ENCODE data around the gene THOC1.
A peak's percentile ranks its signal among the peaks of the same experiment; 100 is the strongest.
"Not testable (repeated sequence)": the region's sequence is repeated elsewhere in the genome, so short reads cannot be mapped to it uniquely, and the experiment has no call there.

THOC1 gene

DNA sequence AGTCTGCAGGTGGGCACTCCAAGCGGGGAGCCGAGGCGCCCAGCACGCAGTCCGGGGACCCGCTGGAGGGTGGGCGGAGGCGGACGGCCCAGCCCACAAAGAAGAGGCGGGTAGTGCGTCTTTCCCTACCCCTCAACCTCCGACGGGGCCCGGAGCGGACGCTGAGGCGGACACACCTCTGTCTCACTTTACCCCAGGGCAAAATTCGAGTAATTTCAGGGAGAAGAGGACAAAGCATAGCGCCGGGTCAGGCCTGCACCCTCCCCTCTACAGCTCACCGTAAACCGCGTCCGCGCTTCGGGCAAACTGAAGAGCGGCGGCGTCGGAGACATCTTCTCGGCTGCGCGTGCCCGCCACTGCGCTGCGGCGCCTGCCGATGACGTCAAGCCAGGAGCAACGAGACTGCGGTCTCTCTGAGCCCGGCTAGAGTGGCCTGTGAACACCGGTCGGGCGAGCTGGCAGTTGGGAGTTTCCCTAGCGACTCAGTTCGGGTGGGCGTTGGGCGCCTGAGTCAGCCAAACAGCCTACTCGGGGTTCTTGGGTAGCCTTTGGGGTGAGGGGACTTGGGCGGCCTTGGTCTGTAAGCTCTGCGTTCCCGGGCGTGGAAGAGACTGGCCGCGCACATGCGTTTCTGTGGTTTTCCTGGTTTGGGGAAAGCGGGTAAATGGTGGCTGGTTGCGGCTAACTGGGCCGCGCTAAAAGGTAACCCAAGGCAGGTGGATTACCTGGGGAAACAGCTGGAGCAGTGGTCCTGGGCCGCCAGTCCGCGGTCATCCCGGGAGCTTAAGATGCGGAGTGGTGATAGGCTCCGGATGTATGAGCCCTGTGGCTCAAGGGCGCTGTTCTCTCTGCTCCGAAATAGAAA is at the start of gene THOC1:
Gene THOC1 (minus strand): TSS at position 360 of the 865 bp plus-strand sequence. CDS start 28 bp downstream, at position 332.
- no peaks in the 10 kb centered on the region for H3K27me3 ChIP-seq (ENCODE audit: insufficient read depth, low read length)
- H2AFZ ChIP-seq (ENCODE audit: low read depth, low read length), result peak within 1 kb of the TSS; percentile 90
- H3K4me3 ChIP-seq (ENCODE audit: low read length), result peak within 1 kb of the TSS; percentile 89
- H3K4me1 ChIP-seq (ENCODE audit: insufficient read depth, low read length), result peaks cover 14% of the 10 kb centered on the region
- no peaks in the 10 kb centered on the region for H3K9me3 ChIP-seq (ENCODE audit: low read length)
- peaks cover 26% of the 10 kb centered on the region for H3K36me3 ChIP-seq (ENCODE audit: insufficient read depth, low read length)

DNA sequence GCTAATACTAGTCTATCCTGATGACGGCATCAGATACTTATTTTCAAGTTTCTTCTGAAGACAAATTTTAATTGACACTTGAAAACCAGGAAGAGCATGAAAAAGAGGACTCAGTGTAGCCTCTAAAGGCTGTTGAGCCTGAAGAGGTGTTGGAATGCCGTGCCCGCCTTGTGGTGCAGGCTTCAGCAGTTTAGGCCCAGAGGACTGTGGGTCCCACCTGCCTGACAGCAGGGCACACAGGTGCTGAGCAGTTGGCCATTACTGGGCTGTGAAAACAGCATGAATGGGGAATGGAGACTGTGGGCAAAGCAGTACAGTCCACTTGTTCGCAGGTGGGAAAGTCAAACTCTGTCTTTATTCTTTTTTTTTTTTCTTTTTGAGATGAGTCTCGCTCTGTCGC is 49.8 kb upstream of the THOC1 start:
- no peaks in the 10 kb centered on the region for H3K9me3 ChIP-seq (ENCODE audit: low read length)
- no peaks in the 10 kb centered on the region for H3K27me3 ChIP-seq (ENCODE audit: insufficient read depth, low read length)
- H2AFZ ChIP-seq (ENCODE audit: low read depth, low read length), result no peak overlapping the region
- H3K4me3 ChIP-seq (ENCODE audit: low read length), result no peak overlapping the region
- no peaks in the 10 kb centered on the region for H3K36me3 ChIP-seq (ENCODE audit: insufficient read depth, low read length)
- H3K4me1 ChIP-seq (ENCODE audit: insufficient read depth, low read length), result no peaks in the 10 kb centered on the region

DNA sequence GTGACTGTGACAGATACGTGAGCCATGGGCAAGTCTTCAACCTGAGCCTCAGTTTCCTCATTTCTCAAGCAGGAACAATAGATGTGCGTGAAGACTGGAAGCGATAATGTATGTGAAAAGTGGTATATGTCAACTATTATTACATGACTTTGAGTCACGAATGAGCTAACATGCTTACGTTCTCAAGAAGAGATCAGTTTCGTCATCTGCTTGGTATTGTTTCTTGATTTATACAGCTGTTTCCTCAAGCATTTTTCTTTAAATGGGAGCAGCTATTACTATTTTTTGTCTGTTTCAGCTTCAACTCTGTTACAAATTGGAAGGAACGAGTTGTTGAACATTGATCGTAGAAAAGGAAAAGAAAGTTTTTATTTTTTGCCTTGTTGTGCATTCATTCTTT is 48.5 kb upstream of the THOC1 start:
- H3K36me3 ChIP-seq (ENCODE audit: insufficient read depth, low read length), result no peaks in the 10 kb centered on the region
- H3K4me1 ChIP-seq (ENCODE audit: insufficient read depth, low read length), result no peaks in the 10 kb centered on the region
- H3K9me3 ChIP-seq (ENCODE audit: low read length), result no peaks in the 10 kb centered on the region
- no peaks in the 10 kb centered on the region for H3K27me3 ChIP-seq (ENCODE audit: insufficient read depth, low read length)
- H2AFZ ChIP-seq (ENCODE audit: low read depth, low read length), result no peak overlapping the region
- H3K4me3 ChIP-seq (ENCODE audit: low read length), result no peak overlapping the region

GRCh38 chr18:313931-314330 is 46.1 kb upstream of the THOC1 start:
- H3K9me3 ChIP-seq (ENCODE audit: low read length), result no peaks in the 10 kb centered on the region
- no peaks in the 10 kb centered on the region for H3K27me3 ChIP-seq (ENCODE audit: insufficient read depth, low read length)
- H3K36me3 ChIP-seq (ENCODE audit: insufficient read depth, low read length), result no peaks in the 10 kb centered on the region
- H3K4me3 ChIP-seq (ENCODE audit: low read length), result no peak overlapping the region
- H3K4me1 ChIP-seq (ENCODE audit: insufficient read depth, low read length), result no peaks in the 10 kb centered on the region
- no peak overlapping the region for H2AFZ ChIP-seq (ENCODE audit: low read depth, low read length)

- Histone ChIP-seq H3K4me3 (ENCODE audit: low read length) (no peak overlapping the region), H3K4me1 (ENCODE audit: insufficient read depth, low read length) (no peaks in the 10 kb centered on the region), H2AFZ (ENCODE audit: low read depth, low read length) (no peak overlapping the region), H3K36me3 (ENCODE audit: insufficient read depth, low read length) (no peaks in the 10 kb centered on the region), H3K27me3 (ENCODE audit: insufficient read depth, low read length) (no peaks in the 10 kb centered on the region), H3K9me3 (ENCODE audit: low read length) (no peaks in the 10 kb centered on the region)
These were observed 44.6 kb upstream of the THOC1 start for GRCh38 chr18:312415-312814.

GRCh38 chr18:310042-310441 is 42.2 kb upstream of the THOC1 start:
- Histone ChIP-seq H3K27me3 (ENCODE audit: insufficient read depth, low read length) (no peaks in the 10 kb centered on the region), H2AFZ (ENCODE audit: low read depth, low read length) (no peak overlapping the region), H3K4me3 (ENCODE audit: low read length) (no peak overlapping the region), H3K36me3 (ENCODE audit: insufficient read depth, low read length) (no peaks in the 10 kb centered on the region), H3K4me1 (ENCODE audit: insufficient read depth, low read length) (peaks cover 3% of the 10 kb centered on the region), H3K9me3 (ENCODE audit: low read length) (no peaks in the 10 kb centered on the region)

DNA sequence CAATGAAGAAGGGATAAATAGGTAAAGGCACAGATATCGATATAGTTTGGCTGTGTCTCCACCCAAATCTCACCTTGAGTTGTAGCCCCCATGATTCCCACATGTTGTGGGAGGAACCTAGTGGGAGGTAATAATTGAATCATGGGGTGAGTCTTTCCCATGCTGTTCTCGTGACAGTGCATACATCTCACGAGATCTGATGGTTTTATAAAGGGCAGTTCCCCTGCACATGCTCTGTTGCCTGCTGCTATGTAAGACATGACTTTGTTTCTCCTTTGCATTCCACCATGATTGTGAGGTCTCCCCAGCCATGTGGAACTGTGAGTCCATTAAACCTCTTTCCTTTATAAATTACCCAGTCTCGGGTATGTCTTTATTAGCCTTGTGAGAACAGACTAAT is 40.2 kb upstream of the THOC1 start:
- not testable (repeated sequence) for H3K27me3 ChIP-seq (ENCODE audit: insufficient read depth, low read length); H3K36me3 ChIP-seq (ENCODE audit: insufficient read depth, low read length); H3K4me1 ChIP-seq (ENCODE audit: insufficient read depth, low read length); H3K9me3 ChIP-seq (ENCODE audit: low read length); H3K4me3 ChIP-seq (ENCODE audit: low read length); H2AFZ ChIP-seq (ENCODE audit: low read depth, low read length)

- Histone ChIP-seq H3K4me1 (ENCODE audit: insufficient read depth, low read length) (peaks cover 7% of the 10 kb centered on the region), H3K4me3 (ENCODE audit: low read length) (no peak overlapping the region), H3K9me3 (ENCODE audit: low read length) (no peaks in the 10 kb centered on the region), H3K36me3 (ENCODE audit: insufficient read depth, low read length) (no peaks in the 10 kb centered on the region), H2AFZ (ENCODE audit: low read depth, low read length) (no peak overlapping the region), H3K27me3 (ENCODE audit: insufficient read depth, low read length) (no peaks in the 10 kb centered on the region)
These were observed 38.9 kb upstream of the THOC1 start for GRCh38 chr18:306608-307255.

DNA sequence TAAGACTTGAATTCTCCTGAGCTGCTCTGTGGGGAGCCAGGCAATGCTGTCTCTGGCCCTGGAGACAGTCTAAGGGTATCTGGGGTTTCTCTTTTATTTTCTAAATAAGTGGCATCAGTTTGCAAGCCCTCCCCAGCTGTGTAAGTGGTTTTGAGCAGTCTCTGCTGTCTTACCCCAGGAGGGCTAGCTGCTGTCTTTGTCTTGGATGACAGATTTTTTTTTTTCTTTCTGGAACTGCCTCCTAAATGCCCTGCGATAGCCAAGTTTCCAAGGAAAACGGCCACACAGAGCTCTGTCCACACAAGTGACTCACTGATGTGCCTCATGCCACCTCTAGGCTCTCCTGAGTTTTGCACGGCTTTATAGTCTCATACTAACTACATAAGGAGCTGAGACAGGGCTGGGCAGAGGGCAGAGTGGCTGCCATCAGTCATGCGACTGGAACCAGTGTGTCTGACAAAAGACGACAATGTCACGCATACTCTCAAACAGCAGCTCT is 37.2 kb upstream of the THOC1 start:
- Histone ChIP-seq H3K27me3 (ENCODE audit: insufficient read depth, low read length) (no peaks in the 10 kb centered on the region), H3K9me3 (ENCODE audit: low read length) (no peaks in the 10 kb centered on the region), H3K36me3 (ENCODE audit: insufficient read depth, low read length) (no peaks in the 10 kb centered on the region)

GRCh38 chr18:303607-304006 is 35.8 kb upstream of the THOC1 start:
- no peak overlapping the region for H3K4me3 ChIP-seq (ENCODE audit: low read length)
- peaks cover 7% of the 10 kb centered on the region for H3K4me1 ChIP-seq (ENCODE audit: insufficient read depth, low read length)
- H3K27me3 ChIP-seq (ENCODE audit: insufficient read depth, low read length), result no peaks in the 10 kb centered on the region
- no peaks in the 10 kb centered on the region for H3K9me3 ChIP-seq (ENCODE audit: low read length)
- H3K36me3 ChIP-seq (ENCODE audit: insufficient read depth, low read length), result no peaks in the 10 kb centered on the region
- H2AFZ ChIP-seq (ENCODE audit: low read depth, low read length), result no peak overlapping the region

More for the DNA sequence above, 37.2 kb upstream of the THOC1 start:
- H2AFZ ChIP-seq (ENCODE audit: low read depth, low read length), result no peak overlapping the region
- H3K4me3 ChIP-seq (ENCODE audit: low read length), result no peak overlapping the region
- peaks cover 7% of the 10 kb centered on the region for H3K4me1 ChIP-seq (ENCODE audit: insufficient read depth, low read length)

- no peak overlapping the region for H2AFZ ChIP-seq (ENCODE audit: low read depth, low read length)
- H3K4me1 ChIP-seq (ENCODE audit: insufficient read depth, low read length), result peaks cover 7% of the 10 kb centered on the region
- no peaks in the 10 kb centered on the region for H3K27me3 ChIP-seq (ENCODE audit: insufficient read depth, low read length)
- H3K36me3 ChIP-seq (ENCODE audit: insufficient read depth, low read length), result no peaks in the 10 kb centered on the region
- no peak overlapping the region for H3K4me3 ChIP-seq (ENCODE audit: low read length)
- no peaks in the 10 kb centered on the region for H3K9me3 ChIP-seq (ENCODE audit: low read length)
These were observed 35.2 kb upstream of the THOC1 start for GRCh38 chr18:303011-303410.

DNA sequence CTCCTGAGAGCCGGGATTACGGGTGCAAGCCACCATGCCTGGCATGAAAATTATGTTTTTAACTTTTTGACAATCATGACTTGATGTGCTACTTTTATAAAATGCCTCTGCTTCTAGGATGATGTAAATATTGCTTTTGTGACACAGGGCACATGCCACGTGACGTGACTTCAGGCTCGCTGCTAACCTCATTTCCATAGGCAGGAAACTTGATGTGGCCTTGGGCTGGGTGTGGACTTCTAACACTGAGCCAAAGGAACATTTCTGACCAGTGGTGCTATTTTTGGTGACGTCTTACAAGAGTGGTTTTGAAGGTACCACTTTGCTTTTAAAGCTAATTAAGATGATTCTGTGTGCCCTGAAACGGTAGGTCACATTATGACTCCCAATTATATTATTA is 34.2 kb upstream of the THOC1 start:
- no peak overlapping the region for H3K4me3 ChIP-seq (ENCODE audit: low read length)
- no peak overlapping the region for H2AFZ ChIP-seq (ENCODE audit: low read depth, low read length)
- H3K4me1 ChIP-seq (ENCODE audit: insufficient read depth, low read length), result peaks cover 7% of the 10 kb centered on the region
- no peaks in the 10 kb centered on the region for H3K36me3 ChIP-seq (ENCODE audit: insufficient read depth, low read length)
- no peaks in the 10 kb centered on the region for H3K27me3 ChIP-seq (ENCODE audit: insufficient read depth, low read length)
- no peaks in the 10 kb centered on the region for H3K9me3 ChIP-seq (ENCODE audit: low read length)

DNA sequence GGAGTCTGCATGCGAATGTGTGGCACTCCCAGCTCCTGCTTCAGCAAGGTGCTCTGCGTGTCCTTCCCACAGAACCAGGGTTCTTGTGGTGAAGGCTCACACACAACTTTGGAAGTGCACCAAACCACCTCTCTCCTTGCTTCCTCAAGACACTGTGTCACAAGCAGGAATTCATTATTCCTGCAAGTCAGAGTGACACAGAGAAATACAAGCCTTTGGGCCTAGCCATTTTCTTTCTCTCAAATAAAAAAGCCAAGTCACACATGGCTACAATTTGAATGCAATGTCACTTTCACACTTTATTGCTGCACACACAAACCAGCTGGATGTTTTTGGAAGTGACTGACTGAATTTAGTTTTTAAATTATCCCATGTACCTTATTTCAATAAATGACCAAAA is 30.1 kb upstream of the THOC1 start:
- no peak overlapping the region for H2AFZ ChIP-seq (ENCODE audit: low read depth, low read length)
- H3K27me3 ChIP-seq (ENCODE audit: insufficient read depth, low read length), result no peaks in the 10 kb centered on the region
- H3K9me3 ChIP-seq (ENCODE audit: low read length), result no peaks in the 10 kb centered on the region
- H3K4me1 ChIP-seq (ENCODE audit: insufficient read depth, low read length), result peaks cover 4% of the 10 kb centered on the region
- H3K4me3 ChIP-seq (ENCODE audit: low read length), result no peak overlapping the region
- no peaks in the 10 kb centered on the region for H3K36me3 ChIP-seq (ENCODE audit: insufficient read depth, low read length)

Data from neuron (in vitro differentiated cells).